ENCODE data around the gene DDR2. TPM values are rescaled to one million over a fixed set of nuclear protein-coding genes. Genes with fewer than 3 reads are reported as not detected.

Gene DDR2
- total RNA-seq, 1 donor from 2014 or later = 0.09 TPM

GRCh38 chr1:162720996-162721395 is 88.7 kb downstream of the DDR2 start:
- no peaks in the 10 kb centered on the region for H3K4me1 Mint-ChIP-seq
- no peak for TF ChIP-seq CTCF (IDR thresholded peaks at IDR 0.05)

GRCh38 chr1:162721471-162721870 is 89.2 kb downstream of the DDR2 start:
- Mint-ChIP-seq H3K4me1 (no peaks in the 10 kb centered on the region), H3K4me3 (no peak overlapping the region), H3K27ac (no peak overlapping the region), H3K27me3 (peaks cover 5% of the 10 kb centered on the region), H3K36me3 (ENCODE audit: low read depth) (no peaks in the 10 kb centered on the region), H3K9me3 (no peaks in the 10 kb centered on the region)
- POLR2A ChIA-PET = no interaction called here
- ATAC-seq (ENCODE audit: low read depth) (no peak), DNase-seq (no peak)
- intact Hi-C loops (cut with micrococcal nuclease) = no loop called here
- CTCF ChIA-PET = no interaction called here
- TF ChIP-seq CTCF (IDR thresholded peaks at IDR 0.05) = no peak

More at GRCh38 chr1:162720996-162721395, 88.7 kb downstream of the DDR2 start:
- CTCF ChIA-PET = no interaction called here
- Mint-ChIP-seq H3K9me3 (no peaks in the 10 kb centered on the region), H3K36me3 (ENCODE audit: low read depth) (no peaks in the 10 kb centered on the region), H3K27ac (no peak overlapping the region), H3K4me3 (no peak overlapping the region), H3K27me3 (peaks cover 5% of the 10 kb centered on the region)
- ATAC-seq (ENCODE audit: low read depth) (no peak), DNase-seq (no peak)
- POLR2A ChIA-PET = no interaction called here
- intact Hi-C loops (cut with micrococcal nuclease) = no loop called here

GRCh38 chr1:162722036-162722435 is 89.8 kb downstream of the DDR2 start:
- Mint-ChIP-seq H3K27ac (no peak overlapping the region), H3K36me3 (ENCODE audit: low read depth) (no peaks in the 10 kb centered on the region), H3K4me3 (no peak overlapping the region), H3K27me3 (peaks cover 5% of the 10 kb centered on the region), H3K9me3 (no peaks in the 10 kb centered on the region), H3K4me1 (no peaks in the 10 kb centered on the region)
- ChIA-PET POLR2A (no interaction called here), CTCF (no interaction called here)
- ATAC-seq (ENCODE audit: low read depth) (no peak), DNase-seq (no peak)
- intact Hi-C loops (cut with micrococcal nuclease) = no loop called here
- no peak for TF ChIP-seq CTCF (IDR thresholded peaks at IDR 0.05)

- Mint-ChIP-seq H3K9me3 (no peaks in the 10 kb centered on the region), H3K36me3 (ENCODE audit: low read depth) (no peaks in the 10 kb centered on the region)
- POLR2A ChIA-PET = no interaction called here
Measured at GRCh38 chr1:162724583-162725120, 92.4 kb downstream of the DDR2 start.

GRCh38 chr1:162725301-162725837 is 93.1 kb downstream of the DDR2 start:
- ChIA-PET CTCF (no interaction called here), POLR2A (no interaction called here)
- no peak overlapping the region for H3K27ac Mint-ChIP-seq
- no peak for DNase-seq
- TF ChIP-seq CTCF (IDR thresholded peaks at IDR 0.05) = no peak
- H3K4me1 Mint-ChIP-seq = no peaks in the 10 kb centered on the region
- no peak for ATAC-seq (ENCODE audit: low read depth)
- peaks cover 5% of the 10 kb centered on the region for H3K27me3 Mint-ChIP-seq
- intact Hi-C loops (cut with micrococcal nuclease) = no loop called here
- H3K9me3 Mint-ChIP-seq = no peaks in the 10 kb centered on the region
- no peak overlapping the region for H3K4me3 Mint-ChIP-seq
- H3K36me3 Mint-ChIP-seq (ENCODE audit: low read depth) = no peaks in the 10 kb centered on the region

More at GRCh38 chr1:162724583-162725120, 92.4 kb downstream of the DDR2 start:
- ATAC-seq (ENCODE audit: low read depth) (no peak), DNase-seq (no peak)
- intact Hi-C loops (cut with micrococcal nuclease) = no loop called here
- no peak overlapping the region for H3K4me3 Mint-ChIP-seq
- TF ChIP-seq CTCF (IDR thresholded peaks at IDR 0.05) = no peak
- H3K27ac Mint-ChIP-seq = no peak overlapping the region
- H3K27me3 Mint-ChIP-seq = peaks cover 5% of the 10 kb centered on the region
- H3K4me1 Mint-ChIP-seq = no peaks in the 10 kb centered on the region
- CTCF ChIA-PET = no interaction called here
